IMR-90 (cell line): ENCODE results near the gene TJP1. TPM values are rescaled to one million over a fixed set of nuclear protein-coding genes. Genes with fewer than 3 reads are reported as not detected.

ENCODE experiments used
- ATAC-seq: fragments of 200-7000 bp; cut with Tn5 transposase; 2 replicates; pipeline ENCODE4 v1.9.1; 2020; ENCODE audit warnings: low read depth, mild to moderate bottlenecking, moderate library complexity
- BruUV-seq: library from RNA; stranded (reverse); fragments of 400-500 nt; replicated peaks from 2 replicates; lab custom pipeline; 2021; lab: Mats Ljungman, UMichigan
- CTCF ChIA-PET: fragments of 300-600 bp; formaldehyde crosslinking; extraction: SDS; loops from one replicate; lab custom pipeline; 2021; ENCODE audit warnings: antibody characterized with exemption; lab: Yijun Ruan, JAX
- POLR2A ChIA-PET: fragments of 300-600 bp; sonication (Branson Sonifier 250); formaldehyde crosslinking; loops from one replicate; lab custom pipeline; 2022; ENCODE audit warnings: antibody characterized with exemption; ENCODE audit not compliant: unreplicated experiment; lab: Charles Lee
- DNase-seq: peaks from one replicate; pipeline ENCODE4 v3.0.0; 2013
- H2AFZ ChIP-seq: replicated peaks from 2 replicates; pipeline ENCODE3; 2013; ENCODE audit warnings: low read length, mild to moderate bottlenecking; ENCODE audit not compliant: poor library complexity
- H2AK5ac ChIP-seq: 2 replicates; pipeline ENCODE4 v1.6.1; 2013; ENCODE audit warnings: low read depth, low read length, inconsistent platforms
- H2AK9ac ChIP-seq: replicated peaks from 2 replicates; pipeline ENCODE3; 2013; ENCODE audit warnings: mild to moderate bottlenecking, low read depth, low read length, moderate library complexity; ENCODE audit not compliant: poor library complexity
- H2BK120ac ChIP-seq: 2 replicates; pipeline ENCODE4 v1.6.1; 2013; ENCODE audit warnings: low read depth, low read length, inconsistent platforms
- H2BK15ac ChIP-seq: 3 replicates; pipeline ENCODE4 v1.6.1; 2013; ENCODE audit warnings: low read depth, low read length, inconsistent platforms
- H2BK20ac ChIP-seq: 2 replicates; pipeline ENCODE4 v1.6.1; 2013; ENCODE audit warnings: low read depth, mild to moderate bottlenecking, inconsistent platforms, low read length, moderate library complexity
- H2BK5ac ChIP-seq: 2 replicates; pipeline ENCODE4 v1.6.1; 2013; ENCODE audit warnings: mild to moderate bottlenecking, low read depth, low read length, inconsistent platforms; ENCODE audit not compliant: poor library complexity, severe bottlenecking
- H3K14ac ChIP-seq: replicated peaks from 2 replicates; pipeline ENCODE4 v1.6.1; 2013; ENCODE audit warnings: low read depth, low read length, inconsistent platforms
- H3K18ac ChIP-seq: 2 replicates; pipeline ENCODE4 v1.6.1; 2013; ENCODE audit warnings: low read depth, low read length, control low read depth
- H3K23ac ChIP-seq: 2 replicates; pipeline ENCODE4 v1.6.1; 2013; ENCODE audit warnings: low read depth, low read length, inconsistent platforms
- H3K27ac ChIP-seq: 2 replicates; pipeline ENCODE4 v1.5.1; 2013; ENCODE audit warnings: mild to moderate bottlenecking, control low read depth, low read length; ENCODE audit not compliant: insufficient read depth
- H3K27me3 ChIP-seq: 2 replicates; pipeline ENCODE4 v1.6.1; 2013; ENCODE audit warnings: low read length; ENCODE audit not compliant: control insufficient read depth, insufficient read depth
- H3K36me3 ChIP-seq: 2 replicates; pipeline ENCODE4 v1.6.1; 2013; ENCODE audit warnings: low read length, mixed read lengths; ENCODE audit not compliant: control insufficient read depth, insufficient read depth
- H3K4ac ChIP-seq: 2 replicates; pipeline ENCODE4 v1.6.1; 2013; ENCODE audit warnings: low read depth, low read length, inconsistent platforms
- H3K4me1 ChIP-seq: 2 replicates; pipeline ENCODE4 v1.6.1; 2013; ENCODE audit warnings: low read length, mixed read lengths; ENCODE audit not compliant: control insufficient read depth, insufficient read depth
- H3K4me2 ChIP-seq: 2 replicates; pipeline ENCODE4 v1.6.1; 2013; ENCODE audit warnings: low read depth, mild to moderate bottlenecking, control low read depth, low read length, moderate library complexity
- H3K4me3 ChIP-seq: 2 replicates; pipeline ENCODE4 v1.5.1; 2013; ENCODE audit warnings: low read depth, mild to moderate bottlenecking, control low read depth, low read length, moderate library complexity; ENCODE audit not compliant: insufficient read depth
- H3K56ac ChIP-seq: 2 replicates; pipeline ENCODE4 v1.6.1; 2013; ENCODE audit warnings: low read length, inconsistent platforms; ENCODE audit not compliant: insufficient read depth; ENCODE audit errors: extremely low read depth
- H3K79me1 ChIP-seq, 2 experiments: 2 replicates each; pipeline ENCODE4 v1.6.1; 2013; ENCODE audit warnings: low read length in 2 of 2, inconsistent platforms in 1 of 2, low read depth in 1 of 2
- H3K9ac ChIP-seq: 2 replicates; pipeline ENCODE4 v1.6.1; 2013; ENCODE audit warnings: low read depth, low read length, control low read depth
- H3K9me1 ChIP-seq: 2 replicates; pipeline ENCODE4 v1.6.1; 2013; ENCODE audit warnings: low read length, inconsistent platforms; ENCODE audit not compliant: insufficient read depth
- H3K9me3 ChIP-seq: 2 replicates; pipeline ENCODE4 v1.6.1; 2013; ENCODE audit warnings: low read length; ENCODE audit not compliant: control insufficient read depth, insufficient read depth
- H4K20me1 ChIP-seq: 2 replicates; pipeline ENCODE4 v1.6.1; 2013; ENCODE audit warnings: low read length, inconsistent platforms; ENCODE audit not compliant: insufficient read depth
- H4K5ac ChIP-seq: 2 replicates; pipeline ENCODE4 v1.6.1; 2013; ENCODE audit warnings: mild to moderate bottlenecking, low read depth, low read length, control low read depth
- H4K8ac ChIP-seq, 2 experiments: 2 replicates each; pipeline ENCODE4 v1.6.1; 2013; ENCODE audit warnings: low read depth in 2 of 2, low read length in 2 of 2, control low read depth in 1 of 2, inconsistent platforms in 1 of 2
- H4K91ac ChIP-seq: 2 replicates; pipeline ENCODE4 v1.6.1; 2013; ENCODE audit warnings: low read depth, low read length, inconsistent platforms; ENCODE audit not compliant: insufficient read depth
- RCOR1 ChIP-seq: IDR thresholded peaks from 2 replicates; pipeline ENCODE4 v1.6.1; 2012; ENCODE audit warnings: mild to moderate bottlenecking, low read length, improper control_type of control experiment; ENCODE audit not compliant: insufficient replicate concordance
- SMC3 ChIP-seq: fragments of 150-350 bp; IDR thresholded peaks from 2 replicates; pipeline ENCODE4 v1.6.1; 2016; ENCODE audit warnings: low read depth, mild to moderate bottlenecking, antibody characterized with exemption, low read length, moderate library complexity
- WGBS, 2 experiments: methylation state at CpG; one replicate each; pipeline versions ENCODE4 v1.1.5 to v1.1.7; 2013; ENCODE audit warnings: missing lambda C conversion rate in 2 of 2; ENCODE audit not compliant: insufficient read length in 1 of 2; ENCODE audit errors: extremely low coverage in 2 of 2; 5-methylcytosine and 5-hydroxymethylcytosine counted together
- dilution Hi-C: fragments of 300-500 bp; cut with HindIII; formaldehyde crosslinking; loops from one replicate; pipeline ENCODE4 v1.14.3; 2018; ENCODE audit warnings: low sequenced_read_pairs; ENCODE audit not compliant: unreplicated experiment
- in situ Hi-C: fragments of 300-500 bp; cut with MboI; formaldehyde crosslinking; loops from 3 replicates; pipeline ENCODE4 v1.14.3; 2019; ENCODE audit warnings: low sequenced_read_pairs, inconsistent platforms, mixed read lengths
- intact Hi-C: fragments of 100-400 bp; cut with micrococcal nuclease; formaldehyde crosslinking; loops from 2 replicates; pipeline ENCODE4 v1.10.0; 2022
- polyA plus RNA-seq, 3 experiments: library from polyadenylated mRNA; depleted of rRNA; stranded (reverse); fragments of >200 nt; gene quantifications; 2 replicates each; pipeline ENCODE4 v1.2.3, GENCODE V29; 2012; ENCODE audit warnings: low replicate concordance in 1 of 3
- total RNA-seq: library from RNA; depleted of rRNA; stranded (reverse); fragments of >200 nt; gene quantifications from 2 replicates; pipeline ENCODE4 v1.2.3, GENCODE V29; 2012

Gene TJP1
- total and polyA plus RNA-seq, 2 of the 4 experiments (the other 2 are of a cell fraction): 42.2 to 43.4 TPM

GRCh38 chr15:29682781-29683180 lies 139.5 kb downstream of the TJP1 start:
- Histone ChIP-seq H4K20me1 (no peaks in the 10 kb centered on the region), H2AFZ (no peak overlapping the region), H3K9ac (no peak overlapping the region), H3K27ac (no peak overlapping the region), H2BK120ac (no peak overlapping the region), H2BK15ac (no peak overlapping the region), H3K18ac (no peak overlapping the region), H2AK9ac (no peak overlapping the region), H4K91ac (no peak overlapping the region), H3K36me3 (no peaks in the 10 kb centered on the region), H3K14ac (no peak overlapping the region), H2BK5ac (no peak overlapping the region), H3K4me1 (0 out of 2 replicates have a peak, but pooled peaks cover 3% of the 10 kb centered on the region), H2BK20ac (no peak overlapping the region), H4K5ac (no peak overlapping the region), H4K8ac (no peak overlapping the region), H3K4me3 (no peak overlapping the region), H2AK5ac (no peak overlapping the region), H3K9me3 (no peaks in the 10 kb centered on the region), H3K79me1 (no peaks in the 10 kb centered on the region), H3K4me2 (no peak overlapping the region), H3K27me3 (no peaks in the 10 kb centered on the region), H3K23ac (no peak overlapping the region), H3K56ac (no peak overlapping the region), H3K4ac (no peak overlapping the region), H3K9me1 (peaks cover 4% of the 10 kb centered on the region; the same call in 1 of the 2 replicates)
- intact Hi-C loops (no loop called here), in situ Hi-C loops (no loop called here), dilution Hi-C loops (no loop called here)
- no peak for ATAC-seq
- ChIA-PET POLR2A (no interaction called here), CTCF (no interaction called here)
- DNase-seq: peak; percentile 32
- TF ChIP-seq SMC3: no peak
- no peak for TF ChIP-seq RCOR1
- no TSS peak for BruUV-seq
- WGBS, 2 experiments: no CpG with 5 or more reads among the region's 3 CpGs
